KMS-11 (cell line): ENCODE results near the gene PAAF1.
A peak's percentile ranks its signal among the peaks of the same experiment; 100 is the strongest.

Experiments used
- H2AFZ ChIP-seq: fragments of 200-600 bp; sonication (generic); 2 replicates; pipeline ENCODE4 v1.6.1; 2016; ENCODE audit warnings: antibody characterized with exemption, mixed run types, low read depth
- H3K27ac ChIP-seq: fragments of 200-600 bp; sonication (generic); 2 replicates; pipeline ENCODE4 v1.6.1; 2016; ENCODE audit warnings: mild to moderate bottlenecking, mixed run types
- H3K27me3 ChIP-seq: fragments of 200-600 bp; sonication (generic); 2 replicates; pipeline ENCODE4 v1.6.1; 2017; ENCODE audit warnings: mild to moderate bottlenecking, low read depth, mixed run types, moderate library complexity; ENCODE audit not compliant: insufficient read depth
- H3K36me3 ChIP-seq: fragments of 200-600 bp; sonication (generic); 2 replicates; pipeline ENCODE4 v1.6.1; 2017; ENCODE audit warnings: mild to moderate bottlenecking, mixed run types; ENCODE audit not compliant: insufficient read depth
- H3K4me1 ChIP-seq: fragments of 200-600 bp; sonication (generic); 2 replicates; pipeline ENCODE4 v1.6.1; 2016; ENCODE audit warnings: mild to moderate bottlenecking, low read depth, mixed run types; ENCODE audit not compliant: poor library complexity, severe bottlenecking
- H3K4me2 ChIP-seq: fragments of 200-600 bp; sonication (generic); 2 replicates; pipeline ENCODE4 v1.7.0; 2016; ENCODE audit warnings: mild to moderate bottlenecking, mixed run types
- H3K4me3 ChIP-seq: fragments of 200-600 bp; sonication (generic); IDR thresholded peaks from 2 replicates; pipeline ENCODE4 v1.6.1; 2017; ENCODE audit warnings: low read depth, low read length, mixed read lengths; ENCODE audit not compliant: insufficient read depth
- H3K79me2 ChIP-seq: fragments of 200-600 bp; sonication (generic); 2 replicates; pipeline ENCODE4 v1.6.1; 2016; ENCODE audit warnings: low read depth, mixed run types; ENCODE audit not compliant: insufficient read depth
- H3K9ac ChIP-seq: fragments of 200-600 bp; sonication (generic); 2 replicates; pipeline ENCODE4 v1.6.1; 2016; ENCODE audit warnings: mild to moderate bottlenecking, mixed run types
- H4K20me1 ChIP-seq: fragments of 200-600 bp; sonication (generic); 2 replicates; pipeline ENCODE4 v1.6.1; 2016; ENCODE audit warnings: mild to moderate bottlenecking, mixed run types; ENCODE audit not compliant: insufficient read depth
- CTCF ChIP-seq: fragments of 200-600 bp; sonication (generic); conservative IDR thresholded peaks from 2 replicates; pipeline ENCODE4 v1.6.1; 2017; ENCODE audit warnings: low read depth, mild to moderate bottlenecking, antibody characterized with exemption, low read length, moderate library complexity, mixed read lengths

PAAF1 gene

GRCh38 chr11:73856031-73856567, 20.7 kb upstream of the PAAF1 start:
- no peaks in the 10 kb centered on the region for H4K20me1 ChIP-seq
- no peaks in the 10 kb centered on the region for H3K4me1 ChIP-seq
- H3K79me2 ChIP-seq, result no peaks in the 10 kb centered on the region
- H3K27me3 ChIP-seq, result no peaks in the 10 kb centered on the region
- H2AFZ ChIP-seq, result no peak overlapping the region
- no peak overlapping the region for H3K4me2 ChIP-seq
- no peaks in the 10 kb centered on the region for H3K36me3 ChIP-seq
- no peak overlapping the region for H3K4me3 ChIP-seq
- no peak overlapping the region for H3K27ac ChIP-seq
- no peak overlapping the region for H3K9ac ChIP-seq
- TF ChIP-seq CTCF, result no peak

- no peak overlapping the region for H3K4me2 ChIP-seq
- no peaks in the 10 kb centered on the region for H3K27me3 ChIP-seq
- no peak overlapping the region for H3K27ac ChIP-seq
- H3K4me1 ChIP-seq, result peaks cover 19% of the 10 kb centered on the region
- H3K36me3 ChIP-seq, result no peaks in the 10 kb centered on the region
- H4K20me1 ChIP-seq, result no peaks in the 10 kb centered on the region
- H3K4me3 ChIP-seq, result no peak overlapping the region
- no peak for TF ChIP-seq CTCF
- H2AFZ ChIP-seq, result no peak overlapping the region
- H3K9ac ChIP-seq, result no peak overlapping the region
- no peaks in the 10 kb centered on the region for H3K79me2 ChIP-seq
Observed at GRCh38 chr11:73859671-73860070, 17.1 kb upstream of the PAAF1 start.

- H3K27me3 ChIP-seq, result no peaks in the 10 kb centered on the region
- no peaks in the 10 kb centered on the region for H3K79me2 ChIP-seq
- H3K4me2 ChIP-seq, result no peak overlapping the region
- no peak overlapping the region for H2AFZ ChIP-seq
- H4K20me1 ChIP-seq, result no peaks in the 10 kb centered on the region
- H3K4me3 ChIP-seq, result no peak overlapping the region
- H3K9ac ChIP-seq, result no peak overlapping the region
- H3K36me3 ChIP-seq, result no peaks in the 10 kb centered on the region
- H3K4me1 ChIP-seq, result peaks cover 19% of the 10 kb centered on the region
- TF ChIP-seq CTCF, result no peak
- H3K27ac ChIP-seq, result no peak overlapping the region
Observed at GRCh38 chr11:73860202-73860601, 16.6 kb upstream of the PAAF1 start.

- Histone ChIP-seq H3K36me3 (no peaks in the 10 kb centered on the region), H3K27me3 (no peaks in the 10 kb centered on the region), H3K9ac (no peak overlapping the region), H3K4me1 (peaks cover 19% of the 10 kb centered on the region), H2AFZ (no peak overlapping the region), H4K20me1 (no peaks in the 10 kb centered on the region), H3K79me2 (no peaks in the 10 kb centered on the region), H3K4me2 (peak overlapping the region; percentile 10; the same call in 1 of the 2 replicates), H3K4me3 (no peak overlapping the region), H3K27ac (no peak overlapping the region)
- TF ChIP-seq CTCF, result no peak
Observed at GRCh38 chr11:73862986-73863385, 13.8 kb upstream of the PAAF1 start.
